Measurements from ENCODE around the gene MKNK2. TPM values are rescaled to one million over a fixed set of nuclear protein-coding genes. Genes with fewer than 3 reads are reported as not detected.

Gene MKNK2
- polyA plus RNA-seq, 1 of the 3 experiments (the other 2 are of a cell fraction), result 65.4 TPM

DNA sequence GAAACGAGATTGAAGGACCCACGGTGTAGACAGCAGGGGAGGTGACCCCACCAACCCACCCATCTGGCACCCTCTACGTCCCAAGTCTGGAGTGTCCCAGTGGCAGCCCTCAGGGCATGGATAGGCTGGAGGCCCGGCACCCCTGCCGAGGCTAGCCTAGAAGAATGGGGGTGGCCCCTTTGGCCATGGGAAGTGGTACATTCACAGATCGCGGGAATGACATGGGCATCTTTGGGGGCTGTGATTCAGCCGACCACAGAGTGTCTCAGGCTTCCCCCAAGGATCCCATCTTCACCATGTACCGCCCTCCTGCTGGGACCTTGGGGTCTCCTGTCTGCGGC, 11.3 kb upstream of the MKNK2 start:
- peak overlapping the region in 1 of 2 experiments; percentile 53; a peak in 2 of 4 replicates for H3K4me3 ChIP-seq (ENCODE audit: low read depth in 2 of 2, low read length in 1 of 2)
- no peaks in the 10 kb centered on the region for H3K9me2 ChIP-seq
- TF ChIP-seq FOXM1 (IDR thresholded peaks at IDR 0.05; ENCODE audit: low read depth) (no peak), TCF12 (IDR thresholded peaks at IDR 0.05) (no peak), MEF2A (IDR thresholded peaks at IDR 0.05; ENCODE audit: borderline replicate concordance, low read depth) (no peak), FOXJ3 (CRISPR knock-in tag; IDR thresholded peaks at IDR 0.05) (no peak), EP300 (IDR thresholded peaks at IDR 0.05; ENCODE audit: borderline replicate concordance in 1 of 2, low read depth in 1 of 2, low read length in 1 of 2) (no peak)
- no peaks in the 10 kb centered on the region for H3K36me3 ChIP-seq (replicated peaks in 1 of 2; ENCODE audit: control insufficient read depth in 1 of 2, insufficient read depth in 2 of 2, low read length in 1 of 2)
- no peaks in the 10 kb centered on the region; the same call in 1 of the 2 replicates for H3K79me2 ChIP-seq (ENCODE audit: insufficient read depth)
- ChIA-PET CTCF (interaction anchor here (0.6 to 2.0 kb wide), 4 partner anchors 7 to 132 kb away, joined by 3 to 9 read pairs (median 3); no protein-coding TSS in a partner anchor), POLR2A (interaction anchor here (3.1 kb wide), 1 partner anchor 11 kb away, joined by 13 read pairs; the partner anchor contains the start of gene MKNK2)
- peak overlapping the region; percentile 91 to 97; a peak in 3 of 4 replicates for H3K27ac ChIP-seq (ENCODE audit: low read depth in 2 of 2, low read length in 1 of 2)
- no peaks in the 10 kb centered on the region for H4K20me1 ChIP-seq (ENCODE audit: insufficient read depth)
- no peaks in the 10 kb centered on the region for H3K9me3 ChIP-seq
- WGBS (ENCODE audit: low lambda C conversion rate), result 73% methylated on average over 3 of the region's 10 CpGs
- H3K27me3 ChIP-seq (ENCODE audit: insufficient read depth), result no peaks in the 10 kb centered on the region
- H3F3A ChIP-seq (replicated peaks; ENCODE audit: insufficient read depth), result peaks cover 11% of the 10 kb centered on the region
- H3K4me1 ChIP-seq (ENCODE audit: control insufficient read depth in 1 of 2, insufficient read depth in 2 of 2, low read depth in 1 of 2, low read length in 1 of 2), result peaks cover 25 to 40% of the 10 kb centered on the region in 2 experiments; a peak in 3 of 4 replicates
- peak overlapping the region; percentile 92 for H3K9ac ChIP-seq
- DNase-seq, result no peak
- H2AFZ ChIP-seq (ENCODE audit: low read depth), result peak overlapping the region; percentile 59
- peak overlapping the region; percentile 97 for H3K4me2 ChIP-seq

GRCh38 chr19:2061495-2062388, 10.7 kb upstream of the MKNK2 start:
- H4K20me1 ChIP-seq (ENCODE audit: insufficient read depth), result no peaks in the 10 kb centered on the region
- H2AFZ ChIP-seq (ENCODE audit: low read depth), result peak overlapping the region; percentile 78
- DNase-seq, result peak; percentile 99
- H3K4me2 ChIP-seq, result peak overlapping the region; percentile 97
- no peaks in the 10 kb centered on the region for H3K9me2 ChIP-seq
- H3K79me2 ChIP-seq (ENCODE audit: insufficient read depth), result no peaks in the 10 kb centered on the region; the same call in 1 of the 2 replicates
- H3F3A ChIP-seq (replicated peaks; ENCODE audit: insufficient read depth), result peaks cover 14% of the 10 kb centered on the region
- H3K4me3 ChIP-seq (ENCODE audit: low read depth in 2 of 2, low read length in 1 of 2), result peak overlapping the region; percentile 53 to 75
- no peaks in the 10 kb centered on the region for H3K27me3 ChIP-seq (ENCODE audit: insufficient read depth)
- H3K4me1 ChIP-seq (ENCODE audit: control insufficient read depth in 1 of 2, insufficient read depth in 2 of 2, low read depth in 1 of 2, low read length in 1 of 2), result peaks cover 25 to 42% of the 10 kb centered on the region in 2 experiments; a peak in 3 of 4 replicates
- TF ChIP-seq RFX5 (IDR thresholded peaks at IDR 0.05; ENCODE audit: low read length), result peak; percentile 97
- peak; percentile 63; the same call in 1 of the 2 replicates for TF ChIP-seq POLR2AphosphoS5 (IDR thresholded peaks at IDR 0.05; ENCODE audit: low read depth, low read length)
- peak; percentile 22; the same call in 1 of the 2 replicates for TF ChIP-seq TAF1 (IDR thresholded peaks at IDR 0.05; ENCODE audit: borderline replicate concordance, low read depth, low read length)
- no peak for TF ChIP-seq JUND (IDR thresholded peaks at IDR 0.05)
- peak; percentile 56 for TF ChIP-seq MXI1 (IDR thresholded peaks at IDR 0.05; ENCODE audit: low read depth, low read length)
- TF ChIP-seq, protein P1, sequence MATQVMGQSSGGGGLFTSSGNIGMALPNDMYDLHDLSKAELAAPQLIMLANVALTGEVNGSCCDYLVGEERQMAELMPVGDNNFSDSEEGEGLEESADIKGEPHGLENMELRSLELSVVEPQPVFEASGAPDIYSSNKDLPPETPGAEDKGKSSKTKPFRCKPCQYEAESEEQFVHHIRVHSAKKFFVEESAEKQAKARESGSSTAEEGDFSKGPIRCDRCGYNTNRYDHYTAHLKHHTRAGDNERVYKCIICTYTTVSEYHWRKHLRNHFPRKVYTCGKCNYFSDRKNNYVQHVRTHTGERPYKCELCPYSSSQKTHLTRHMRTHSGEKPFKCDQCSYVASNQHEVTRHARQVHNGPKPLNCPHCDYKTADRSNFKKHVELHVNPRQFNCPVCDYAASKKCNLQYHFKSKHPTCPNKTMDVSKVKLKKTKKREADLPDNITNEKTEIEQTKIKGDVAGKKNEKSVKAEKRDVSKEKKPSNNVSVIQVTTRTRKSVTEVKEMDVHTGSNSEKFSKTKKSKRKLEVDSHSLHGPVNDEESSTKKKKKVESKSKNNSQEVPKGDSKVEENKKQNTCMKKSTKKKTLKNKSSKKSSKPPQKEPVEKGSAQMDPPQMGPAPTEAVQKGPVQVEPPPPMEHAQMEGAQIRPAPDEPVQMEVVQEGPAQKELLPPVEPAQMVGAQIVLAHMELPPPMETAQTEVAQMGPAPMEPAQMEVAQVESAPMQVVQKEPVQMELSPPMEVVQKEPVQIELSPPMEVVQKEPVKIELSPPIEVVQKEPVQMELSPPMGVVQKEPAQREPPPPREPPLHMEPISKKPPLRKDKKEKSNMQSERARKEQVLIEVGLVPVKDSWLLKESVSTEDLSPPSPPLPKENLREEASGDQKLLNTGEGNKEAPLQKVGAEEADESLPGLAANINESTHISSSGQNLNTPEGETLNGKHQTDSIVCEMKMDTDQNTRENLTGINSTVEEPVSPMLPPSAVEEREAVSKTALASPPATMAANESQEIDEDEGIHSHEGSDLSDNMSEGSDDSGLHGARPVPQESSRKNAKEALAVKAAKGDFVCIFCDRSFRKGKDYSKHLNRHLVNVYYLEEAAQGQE (IDR thresholded peaks at IDR 0.05; ENCODE audit: low read depth, low read length), result no peak
- TF ChIP-seq PBX3 (IDR thresholded peaks at IDR 0.05), result no peak
- TF ChIP-seq TEAD4 (IDR thresholded peaks at IDR 0.05; ENCODE audit: borderline replicate concordance, insufficient read depth), result no peak
- peak; percentile 85 for TF ChIP-seq NFIC (IDR thresholded peaks at IDR 0.05; ENCODE audit: borderline replicate concordance)
- TF ChIP-seq MAX (IDR thresholded peaks at IDR 0.05; ENCODE audit: low read depth), result peak; percentile 84
- peak in 1 of 2 experiments; percentile 88; a peak in 2 of 4 replicates for TF ChIP-seq EP300 (IDR thresholded peaks at IDR 0.05; ENCODE audit: borderline replicate concordance in 1 of 2, low read depth in 1 of 2, low read length in 1 of 2)
- ChIA-PET POLR2A (interaction anchor here (3.1 kb wide), 1 partner anchor 10 kb away, joined by 13 read pairs; the partner anchor contains the start of gene MKNK2), CTCF (interaction anchor here (0.6 to 1.8 kb wide), 7 partner anchors 8 to 377 kb away, joined by 3 to 6 read pairs (median 3); partner anchors contain the start of gene MKNK2)
- 2% methylated on average over 13 of the region's 50 CpGs for WGBS (ENCODE audit: low lambda C conversion rate)
- H3K9me3 ChIP-seq, result no peaks in the 10 kb centered on the region
- H3K27ac ChIP-seq (ENCODE audit: low read depth in 2 of 2, low read length in 1 of 2), result peak overlapping the region; percentile 97 to 98
- H3K36me3 ChIP-seq (replicated peaks in 1 of 2; ENCODE audit: control insufficient read depth in 1 of 2, insufficient read depth in 2 of 2, low read length in 1 of 2), result no peaks in the 10 kb centered on the region
- H3K9ac ChIP-seq, result peak overlapping the region; percentile 92
